Stimulated activated naive CD4-positive, alpha-beta T cell (primary cell): ENCODE measurements around the gene SLC7A6.
A peak's percentile ranks its signal among the peaks of the same experiment; 100 is the strongest.
"Not testable (repeated sequence)": the region's sequence is repeated elsewhere in the genome, so short reads cannot be mapped to it uniquely, and the experiment has no call there.

Source experiments
- DNase-seq, 6 experiments: peaks; one replicate each; lab custom pipeline; 2025; lab: John Stamatoyannopoulos, UW

Gene SLC7A6

GRCh38 chr16:68283801-68284598 lies 19.7 kb downstream of the SLC7A6 start:
- DNase-seq, result no peak

DNA sequence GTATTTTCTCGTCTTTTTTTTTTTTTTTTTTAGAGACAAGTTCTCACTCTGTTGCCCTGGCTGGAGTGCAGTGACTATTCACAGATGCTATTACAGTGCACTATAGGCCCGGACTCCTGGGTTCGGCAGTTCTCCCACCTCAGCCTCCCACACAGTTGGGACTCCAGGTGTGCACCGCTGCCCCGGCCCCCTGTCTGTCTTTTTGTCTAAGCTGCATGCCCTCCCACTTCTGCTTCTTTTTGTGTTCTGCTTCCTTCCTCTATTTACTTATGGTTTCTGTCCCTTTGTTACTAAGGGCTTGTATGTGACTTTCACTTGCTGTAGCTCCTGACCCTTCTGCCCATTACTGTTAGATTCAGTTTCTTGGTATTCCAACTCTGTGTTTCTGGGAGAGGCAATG lies 20.5 kb downstream of the SLC7A6 start:
- DNase-seq, result peak in 1 of 6 experiments; percentile 11

DNA sequence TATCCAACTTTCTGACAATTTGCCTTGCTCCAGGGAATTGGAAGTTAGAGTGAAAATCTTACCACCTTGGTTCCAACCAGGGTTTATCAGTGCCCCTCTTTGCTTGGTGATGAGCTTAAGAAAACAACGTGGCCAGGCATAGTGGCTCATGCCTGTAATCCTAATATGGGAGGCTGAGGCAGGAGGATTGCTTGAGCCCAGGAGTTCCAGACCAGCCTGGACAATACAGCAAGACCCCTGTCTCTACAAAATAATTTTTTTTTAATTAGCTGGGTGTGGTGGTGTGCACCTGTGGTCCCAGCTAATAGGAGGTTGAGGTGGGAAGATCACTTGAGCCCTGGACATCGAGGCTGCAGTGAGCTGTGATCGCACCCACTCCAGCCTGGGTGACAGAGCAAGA lies 21.4 kb downstream of the SLC7A6 start:
- DNase-seq, result no peak

DNA sequence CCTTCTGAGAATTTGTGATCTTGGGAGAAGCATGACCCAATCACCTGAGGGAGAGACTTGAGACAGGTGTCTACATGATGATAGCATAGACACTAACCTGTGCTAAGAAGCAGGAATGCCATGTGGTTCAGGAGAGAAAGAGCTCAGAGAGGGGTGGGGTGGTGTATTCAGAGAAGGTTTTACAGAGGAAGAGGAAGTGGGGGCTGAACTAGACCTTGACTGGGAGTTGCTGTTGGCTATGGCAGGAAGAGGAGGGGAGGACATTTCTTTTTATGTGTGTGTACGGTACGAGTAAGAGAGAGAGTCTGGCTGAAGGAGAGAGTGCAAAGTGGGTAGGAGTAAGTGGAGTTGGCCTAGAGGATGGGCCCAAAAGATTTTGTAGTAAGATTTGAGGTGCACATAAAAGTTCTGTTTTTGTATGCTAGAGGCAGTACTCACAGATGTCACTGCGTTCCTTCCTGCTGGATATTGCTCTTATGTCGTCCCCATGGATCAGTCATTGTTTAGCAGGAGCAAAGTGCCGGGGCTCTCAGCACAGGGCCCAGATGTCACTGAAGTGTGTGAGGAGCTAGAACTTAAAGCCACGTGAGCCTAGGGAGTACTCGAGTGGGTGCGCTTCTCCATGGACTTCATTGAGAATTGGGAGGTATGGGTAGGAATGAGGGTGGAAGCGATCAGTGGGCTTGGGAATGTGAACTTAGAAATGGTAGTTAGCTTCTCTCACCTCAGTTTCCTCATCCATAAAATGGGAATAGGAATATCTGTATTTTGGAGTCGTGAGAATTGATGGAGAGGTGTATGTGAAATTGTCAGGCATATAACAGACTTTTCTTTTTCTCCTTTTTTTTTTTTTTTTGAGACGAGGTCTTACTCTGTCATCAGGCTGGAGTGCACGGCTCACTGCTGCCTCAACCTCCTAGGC lies 22.1 kb downstream of the SLC7A6 start:
- DNase-seq, result peak in 5 of 6 experiments; percentile 8 to 75 (median 68)

GRCh38 chr16:68287276-68288251 lies 23.2 kb downstream of the SLC7A6 start:
- DNase-seq, result peak in 5 of 6 experiments; percentile 22 to 58 (median 44)

DNA sequence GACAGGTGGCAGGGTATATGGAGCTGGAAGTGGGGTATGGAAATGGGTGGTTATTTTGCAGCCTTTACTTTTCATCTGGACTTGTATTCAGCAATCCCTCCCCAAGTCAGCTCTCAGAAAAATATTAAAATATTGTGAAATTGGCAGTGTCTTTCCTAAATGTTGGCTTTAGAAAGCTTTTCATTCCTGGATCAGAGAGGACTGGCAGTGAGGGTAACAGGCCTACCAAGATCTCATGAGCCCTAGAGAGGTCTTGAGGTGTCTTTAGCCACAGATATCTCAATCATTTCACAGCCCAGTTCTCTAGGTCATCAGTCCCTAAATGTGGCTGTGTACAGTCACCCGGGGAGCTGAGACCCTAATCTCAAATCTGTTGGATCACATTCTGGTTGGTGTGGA lies 23.9 kb downstream of the SLC7A6 start:
- DNase-seq, result no peak

DNA sequence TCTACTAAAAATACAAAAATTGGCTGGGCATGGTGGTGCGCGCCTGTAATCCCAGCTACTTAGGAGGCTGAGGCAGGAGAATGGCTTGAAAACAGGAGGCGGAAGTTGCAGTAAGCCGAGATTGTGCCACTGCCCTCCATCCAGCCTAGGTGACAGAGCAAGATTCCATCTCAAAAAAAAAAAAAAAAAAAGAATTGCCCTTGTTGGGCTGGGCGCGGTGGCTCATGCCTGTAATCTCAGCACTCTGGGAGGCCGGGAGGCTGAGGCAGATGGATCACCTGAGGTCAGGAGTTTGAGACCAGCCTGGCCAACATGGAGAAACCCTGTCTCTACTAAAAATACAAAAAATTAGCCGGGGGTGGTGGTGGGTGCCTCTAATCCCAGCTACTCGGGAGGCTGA lies 24.5 kb downstream of the SLC7A6 start:
- not testable (repeated sequence) for DNase-seq

- no peak for DNase-seq
Measured at GRCh38 chr16:68289202-68289601, 24.9 kb downstream of the SLC7A6 start.

DNA sequence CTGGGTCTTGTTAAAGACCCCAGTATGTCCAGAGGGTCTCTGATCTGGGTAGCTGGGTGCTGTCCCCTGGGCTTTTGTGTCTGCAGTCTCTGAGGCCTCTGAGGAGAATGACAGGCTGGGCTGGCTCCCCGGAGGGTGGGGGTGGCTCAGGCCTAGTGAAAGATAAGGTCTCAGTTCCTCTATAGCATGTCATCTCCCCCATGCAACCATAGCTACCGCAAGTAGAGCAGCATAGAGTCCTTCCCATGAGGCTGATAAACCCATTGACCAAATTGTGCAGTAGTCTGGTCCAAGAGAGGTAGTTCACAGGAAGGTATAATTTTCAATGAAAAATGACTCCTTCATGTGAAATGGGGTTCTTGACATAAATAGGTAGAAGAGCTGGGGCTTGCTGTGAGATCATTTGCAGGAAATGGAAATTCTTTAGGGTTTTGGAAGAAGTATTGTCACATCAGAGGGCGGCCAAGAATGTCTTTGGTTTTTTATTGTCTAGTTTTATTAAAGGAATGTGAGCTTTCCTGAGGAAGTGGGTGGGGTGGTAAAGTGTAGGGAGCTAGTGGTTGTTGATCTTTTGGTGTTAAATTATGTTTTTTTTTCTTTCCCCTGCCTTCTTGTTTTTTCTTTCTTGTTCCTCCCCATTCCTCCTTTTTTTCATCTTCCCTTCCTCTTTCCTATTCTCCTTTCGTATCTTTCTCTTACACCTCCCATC lies 25.4 kb downstream of the SLC7A6 start:
- peak in 4 of 6 experiments; percentile 11 to 44 (median 40) for DNase-seq

DNA sequence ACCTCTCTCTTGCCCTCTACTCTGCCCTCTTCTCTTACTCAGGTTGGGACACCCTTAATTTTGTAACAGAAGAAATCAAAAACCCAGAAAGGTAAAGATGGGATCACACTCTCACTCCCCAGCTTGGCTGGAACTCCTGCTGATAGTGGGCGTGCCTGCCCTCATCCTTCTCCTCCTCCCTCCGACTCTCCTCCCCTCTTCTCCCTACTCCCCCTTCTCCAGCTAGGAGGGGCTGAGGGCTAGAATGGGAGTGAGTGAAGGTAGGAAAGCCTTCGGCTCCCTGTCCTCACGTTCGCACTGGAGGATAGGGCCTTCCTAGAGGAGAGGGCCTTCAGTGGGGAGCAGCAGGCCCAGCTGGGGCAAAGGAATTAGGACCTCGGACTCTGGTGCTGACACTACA lies 26.1 kb downstream of the SLC7A6 start:
- no peak for DNase-seq

- DNase-seq, result no peak
Measured at GRCh38 chr16:68291227-68291626, 26.9 kb downstream of the SLC7A6 start.

DNA sequence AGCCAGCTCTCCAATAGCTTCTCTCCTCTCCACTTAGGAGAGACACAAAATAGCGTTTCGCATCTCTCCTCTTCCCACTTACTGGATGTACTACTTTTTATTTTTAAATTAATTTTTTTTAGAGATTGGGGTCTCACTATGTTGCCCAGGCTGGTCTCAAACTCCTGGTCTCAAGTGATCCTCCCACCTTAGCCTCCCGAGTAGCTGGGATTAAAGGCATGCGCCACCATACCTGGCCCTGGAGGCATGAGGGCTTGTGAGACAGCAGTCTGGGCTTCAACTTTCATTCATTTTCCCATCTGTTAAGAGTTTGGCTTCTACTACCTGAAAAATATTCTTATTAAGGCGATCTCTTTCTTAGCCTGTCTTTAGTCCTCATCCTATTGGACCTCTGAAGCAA lies 28.1 kb downstream of the SLC7A6 start:
- DNase-seq, result no peak

- DNase-seq, result no peak
Measured at GRCh38 chr16:68296291-68296690, 32.0 kb downstream of the SLC7A6 start.

GRCh38 chr16:68296693-68297092 lies 32.4 kb downstream of the SLC7A6 start:
- no peak for DNase-seq

DNA sequence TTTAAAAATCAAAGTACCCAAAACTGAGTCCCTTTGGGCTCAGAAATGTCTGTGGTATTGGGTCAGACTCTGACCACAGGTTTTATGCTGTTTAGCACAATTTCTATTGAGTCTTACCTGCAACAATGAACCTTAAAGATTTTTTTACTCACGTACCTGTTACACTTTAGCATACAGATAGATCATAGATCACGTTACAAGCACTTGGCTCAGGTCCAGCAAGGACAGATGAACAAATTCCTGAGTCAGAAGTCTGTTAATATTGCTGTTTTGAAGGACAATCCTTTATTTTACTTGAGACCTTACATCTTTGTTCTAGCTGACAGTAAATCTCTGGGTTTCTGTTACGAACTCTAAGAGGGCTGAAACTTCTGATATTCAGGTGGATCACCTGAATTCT lies 33.6 kb downstream of the SLC7A6 start:
- no peak for DNase-seq

GRCh38 chr16:68298312-68298711 lies 34.0 kb downstream of the SLC7A6 start:
- no peak for DNase-seq

DNA sequence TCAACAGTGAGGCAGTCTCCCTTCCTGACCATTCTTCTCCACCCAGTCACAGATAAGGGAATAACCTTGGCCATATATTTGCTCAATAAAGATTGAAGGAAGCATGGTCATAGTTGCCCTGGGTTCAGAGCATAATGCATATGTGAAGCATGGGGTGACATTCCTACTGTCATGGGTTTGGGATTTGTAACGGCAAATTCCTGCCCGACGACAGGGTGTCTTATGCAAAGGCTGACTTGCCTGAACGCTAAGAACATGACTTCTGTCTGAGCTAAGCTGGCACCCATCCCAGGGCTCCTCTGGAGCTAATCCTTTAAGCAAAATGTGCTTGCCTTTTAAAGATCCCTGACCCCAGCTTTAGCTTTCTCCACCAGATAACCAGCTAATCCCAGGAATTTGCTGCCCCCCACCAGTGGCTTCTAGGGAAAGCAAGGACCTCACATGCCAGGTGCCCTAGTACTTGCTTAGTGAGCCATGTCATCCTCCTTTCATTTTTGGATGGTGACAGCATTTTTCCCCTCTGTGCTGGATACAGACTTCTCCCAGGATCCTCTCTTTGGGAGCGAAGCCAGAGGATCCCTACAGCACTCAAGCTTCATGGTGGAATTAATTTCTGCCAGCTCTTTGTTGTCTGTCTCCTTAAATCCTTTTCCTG lies 34.7 kb downstream of the SLC7A6 start:
- no peak for DNase-seq

GRCh38 chr16:68299571-68300453 lies 35.5 kb downstream of the SLC7A6 start:
- no peak for DNase-seq

DNA sequence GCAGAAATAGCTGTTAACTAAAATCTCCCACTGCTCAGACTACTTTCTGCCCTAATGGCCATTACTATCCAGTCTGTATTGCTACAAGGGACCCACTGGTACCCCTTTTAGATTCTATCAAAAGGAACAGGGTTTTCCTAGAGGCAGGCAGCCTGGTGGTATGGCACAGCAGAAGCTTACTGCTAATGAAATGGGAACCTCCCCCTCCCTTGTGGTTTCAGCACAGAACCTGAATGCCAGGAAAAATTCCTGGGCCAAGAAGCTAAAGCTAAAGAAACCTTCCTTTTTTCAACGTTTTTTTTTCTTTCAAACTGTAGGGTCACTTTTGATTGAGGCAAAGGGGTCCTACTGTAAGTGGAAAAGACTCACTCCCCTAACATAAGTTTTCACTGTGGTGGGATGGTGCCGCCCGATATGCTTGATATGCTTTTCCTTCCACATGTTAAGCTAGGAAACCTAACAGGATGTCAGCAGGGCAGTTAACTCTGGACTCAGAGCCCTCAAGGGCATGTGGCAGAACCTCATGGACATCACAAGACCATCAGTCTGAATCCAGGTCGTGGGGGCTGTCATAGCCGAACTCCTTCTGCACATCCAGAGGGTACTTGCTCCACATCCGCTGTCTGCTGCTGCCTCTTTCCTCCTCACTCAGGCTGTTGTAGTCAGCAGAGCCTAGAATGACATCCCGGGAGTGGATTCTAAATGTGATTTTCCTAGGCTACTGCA lies 36.6 kb downstream of the SLC7A6 start:
- no peak for DNase-seq
